ENCODE data around the gene MLLT10.

MLLT10 gene

DNA sequence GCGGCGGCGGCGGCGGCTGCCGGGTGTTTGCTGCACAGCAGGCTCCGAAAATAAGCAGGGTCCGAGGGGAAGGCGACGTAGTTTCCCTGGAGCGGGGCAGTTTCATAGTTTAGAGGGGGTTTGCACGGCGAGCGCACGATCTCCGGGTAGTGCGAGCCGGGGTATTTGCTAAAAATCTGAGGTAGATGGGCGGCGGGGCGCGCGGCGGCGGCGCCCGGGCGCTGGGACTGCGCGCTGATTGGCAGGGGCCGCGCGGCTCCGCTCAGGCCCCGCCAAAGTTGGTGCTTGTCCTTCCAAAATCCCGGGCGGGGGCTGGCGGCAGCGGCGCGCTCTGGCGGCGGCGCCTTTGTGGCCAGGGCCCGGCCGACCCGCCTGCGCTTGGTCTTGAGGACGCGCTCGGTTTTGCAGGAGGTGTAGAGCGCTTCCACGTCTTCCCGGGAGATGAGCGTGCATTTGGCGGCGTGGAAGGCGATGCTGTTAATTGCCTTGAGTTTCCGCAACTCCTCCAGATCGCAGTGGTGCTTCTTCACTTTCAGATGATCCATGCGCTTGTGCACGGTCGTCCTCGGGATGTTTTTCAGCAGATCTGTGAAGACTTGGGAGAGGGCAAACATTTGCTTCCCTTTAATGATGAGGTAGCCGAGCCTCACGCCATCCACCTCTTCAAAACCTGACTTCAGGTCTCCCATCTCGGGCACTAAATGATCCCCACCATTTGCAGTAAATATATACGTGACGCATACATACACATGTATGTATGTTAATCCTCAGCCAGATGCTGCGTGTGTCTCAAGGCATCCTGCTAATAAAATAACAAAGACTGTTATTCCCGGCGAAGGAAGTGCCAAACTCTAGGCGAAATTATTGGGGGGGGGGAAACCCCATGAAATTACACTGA lies 16.6 kb upstream of the MLLT10 start:
- DNase-seq (ENCODE audit: low read depth) = no peak

DNA sequence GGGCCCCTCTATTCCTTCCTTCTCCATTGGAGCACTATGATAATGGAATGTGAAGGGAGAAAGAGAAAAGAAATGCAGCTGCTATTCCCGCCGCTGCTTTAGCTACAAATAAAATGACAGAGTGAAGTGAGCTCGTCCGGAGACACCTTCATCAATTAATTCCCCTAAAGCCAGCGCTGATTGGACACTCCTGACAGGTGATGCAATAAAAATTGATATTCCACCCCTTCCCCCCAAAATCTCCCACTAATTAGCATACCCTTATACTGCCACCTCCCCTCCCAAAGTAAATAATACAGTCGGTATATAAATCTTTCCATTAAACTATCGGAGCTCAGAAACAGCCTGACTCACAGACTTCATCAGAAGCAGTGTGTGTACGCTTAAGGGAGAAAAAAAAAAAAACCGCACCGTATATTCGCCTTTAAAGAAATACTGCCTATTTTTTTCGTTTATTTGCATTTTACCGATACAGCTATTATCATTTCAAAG lies 15.8 kb upstream of the MLLT10 start:
- DNase-seq (ENCODE audit: low read depth) = no peak

DNA sequence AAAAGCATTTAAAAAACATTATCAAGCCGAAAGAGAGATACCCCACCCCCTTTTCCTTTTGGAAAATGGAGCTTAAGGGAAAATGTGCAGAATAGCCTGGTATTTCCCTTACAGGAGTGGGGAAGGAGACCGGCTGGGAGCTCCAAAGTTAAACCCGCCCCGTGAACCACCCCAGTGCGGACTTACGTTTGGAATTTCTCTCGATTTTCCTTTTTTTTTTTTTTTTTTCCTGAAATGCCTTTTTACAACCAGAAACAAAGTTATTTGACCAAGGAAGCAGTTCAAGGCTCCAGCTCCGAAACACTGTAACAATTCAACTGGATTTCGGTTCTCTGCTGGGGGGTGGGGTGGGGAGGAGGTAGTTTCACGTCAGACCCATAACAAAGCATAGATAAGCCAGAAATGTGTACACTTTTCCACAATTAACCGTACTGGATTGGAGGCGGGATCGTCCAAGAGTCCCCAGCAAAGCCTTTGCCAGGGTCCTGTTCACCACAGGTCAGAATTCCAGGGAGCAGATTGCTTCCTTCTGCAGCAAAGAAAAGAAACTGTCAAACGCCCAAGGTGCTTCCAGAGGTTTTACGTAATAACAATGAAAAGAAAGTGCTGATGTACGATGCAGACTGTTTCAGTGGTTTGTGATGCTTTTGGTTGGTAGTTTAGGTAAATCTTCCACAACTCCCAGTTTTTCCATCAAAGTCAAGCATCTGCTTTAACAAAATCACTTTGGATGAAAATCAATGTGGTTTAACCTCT lies 15.2 kb upstream of the MLLT10 start:
- DNase-seq (ENCODE audit: low read depth) = no peak

DNA sequence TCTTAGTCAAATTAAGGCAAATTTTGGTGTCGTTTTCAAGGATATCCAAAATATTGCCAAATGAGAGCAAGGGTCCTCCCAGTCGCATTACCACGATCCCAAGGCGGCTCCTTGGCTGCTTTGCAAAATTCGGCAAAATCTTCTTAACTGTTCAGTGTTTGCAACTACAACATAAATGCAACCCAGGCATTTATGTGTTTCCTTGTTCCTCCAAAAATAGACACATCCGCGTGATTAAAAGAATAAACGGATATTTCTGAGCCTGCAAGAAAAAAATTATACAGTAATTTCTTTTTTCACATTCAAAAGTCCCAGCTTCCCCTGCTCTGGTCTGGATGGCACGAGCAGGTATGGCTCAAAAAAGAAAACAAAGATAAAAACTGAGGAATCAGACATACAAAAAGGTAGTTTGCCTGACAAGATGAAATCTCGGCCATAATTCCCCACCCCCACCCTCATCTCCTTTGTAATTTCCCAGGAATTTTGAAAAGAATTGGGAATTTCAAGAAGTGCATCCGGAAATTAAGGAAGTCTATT lies 14.6 kb upstream of the MLLT10 start:
- no peak for DNase-seq (ENCODE audit: low read depth)

DNA sequence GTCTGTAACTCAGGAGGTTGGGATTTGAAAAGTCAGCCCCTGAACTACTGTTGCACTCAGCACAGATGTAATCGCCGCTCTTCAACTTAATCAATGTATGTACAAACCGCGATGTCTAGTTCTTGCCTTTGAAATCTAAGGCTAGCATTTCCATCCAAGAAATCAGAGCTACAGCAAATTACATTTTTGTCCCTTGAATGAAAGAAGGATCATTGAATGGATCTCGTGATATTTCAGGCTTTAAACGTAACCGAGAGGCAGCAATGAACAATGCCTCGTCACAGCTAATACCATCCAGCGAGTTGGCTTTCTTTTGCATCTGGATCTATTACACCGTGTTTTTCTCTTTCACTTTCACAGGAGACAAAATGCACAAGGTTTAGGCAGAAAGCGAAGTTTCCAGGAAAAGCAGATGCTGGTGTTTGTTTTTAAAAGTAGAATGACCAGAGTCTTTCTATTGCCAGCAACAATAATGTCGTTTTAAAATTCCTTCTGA lies 14.0 kb upstream of the MLLT10 start:
- DNase-seq (ENCODE audit: low read depth) = no peak

DNA sequence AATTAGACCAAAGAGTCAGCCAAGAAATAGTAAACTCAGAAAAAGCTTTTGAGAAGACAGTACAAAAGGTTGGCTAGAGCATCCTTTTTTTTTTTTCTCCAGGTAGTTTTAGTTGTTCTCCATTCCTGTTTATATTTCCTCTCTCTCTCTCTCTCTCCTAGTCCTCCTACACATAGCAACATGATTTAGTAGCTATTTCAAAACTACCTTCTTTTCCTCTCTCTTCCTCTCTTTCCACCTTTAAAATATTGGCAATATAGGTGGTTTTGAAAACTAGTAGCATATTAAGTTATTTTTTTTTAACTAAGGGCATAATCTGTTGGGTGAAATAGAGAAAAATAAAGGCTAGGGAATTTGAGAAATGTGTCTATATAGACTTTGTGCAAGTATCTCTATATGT lies 13.5 kb upstream of the MLLT10 start:
- DNase-seq (ENCODE audit: low read depth) = no peak

GRCh38 chr10:21520949-21521348 lies 13.1 kb upstream of the MLLT10 start:
- DNase-seq (ENCODE audit: low read depth) = no peak

DNA sequence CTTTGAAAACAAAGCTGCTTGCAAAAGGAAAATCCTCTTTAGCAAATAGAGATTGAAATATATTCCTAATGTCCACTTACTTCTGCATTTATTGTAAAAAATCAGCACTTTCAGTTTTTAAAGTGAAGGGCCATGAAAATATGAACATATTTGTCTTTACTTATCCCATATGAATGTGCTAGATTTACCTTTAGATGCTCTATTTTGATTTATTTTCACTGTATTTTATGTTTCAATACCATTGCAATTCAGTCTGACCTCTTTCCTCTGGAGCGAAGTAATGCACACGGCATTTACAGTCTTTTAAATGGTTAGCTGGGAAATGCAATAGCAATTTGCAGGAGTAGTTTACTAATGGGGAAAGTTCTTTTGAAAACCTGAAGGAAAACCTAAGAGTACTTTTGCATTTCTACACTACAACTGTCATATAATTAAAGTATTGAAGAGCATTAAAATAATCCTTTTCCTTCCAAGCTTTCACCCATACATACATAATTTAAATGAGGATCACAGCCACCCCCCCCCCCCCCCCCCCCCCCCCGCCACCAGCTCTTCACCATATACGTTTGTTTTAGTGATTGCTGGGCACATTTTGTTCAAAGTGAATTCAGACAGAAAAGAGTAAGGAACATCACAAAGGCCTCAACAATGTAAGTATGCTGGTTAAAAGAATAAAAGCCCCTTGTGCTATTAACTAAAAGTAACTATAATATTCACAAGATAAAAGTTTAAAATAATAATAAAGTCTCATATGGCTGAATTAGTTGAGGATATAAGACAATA lies 12.1 kb upstream of the MLLT10 start:
- DNase-seq (ENCODE audit: low read depth) = no peak

- no peak for DNase-seq (ENCODE audit: low read depth)
Observed at GRCh38 chr10:21522631-21523406, 11.2 kb upstream of the MLLT10 start.

- no peak for DNase-seq (ENCODE audit: low read depth)
Observed at GRCh38 chr10:21523557-21524008, 10.4 kb upstream of the MLLT10 start.

DNA sequence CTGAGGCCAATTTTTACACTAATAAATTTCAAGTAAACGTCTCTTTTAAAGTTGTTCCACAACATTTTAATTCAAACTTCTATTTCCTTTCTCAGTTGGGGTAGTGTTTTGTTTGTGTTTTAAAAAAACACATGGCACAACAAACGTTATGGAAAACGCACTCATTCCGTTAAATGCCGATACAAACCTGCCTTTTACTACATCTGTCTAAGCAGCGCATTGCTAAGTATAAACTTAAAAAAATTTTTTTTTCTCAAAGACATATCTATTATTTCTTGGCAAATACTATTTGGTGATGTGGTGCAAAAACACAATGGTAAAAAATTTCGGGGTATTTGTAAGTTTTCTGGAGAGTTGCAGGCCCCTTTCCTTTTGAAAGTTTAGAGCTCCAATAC lies 9.9 kb upstream of the MLLT10 start:
- no peak for DNase-seq (ENCODE audit: low read depth)

GRCh38 chr10:21524526-21525366 lies 9.3 kb upstream of the MLLT10 start:
- DNase-seq (ENCODE audit: low read depth) = no peak

DNA sequence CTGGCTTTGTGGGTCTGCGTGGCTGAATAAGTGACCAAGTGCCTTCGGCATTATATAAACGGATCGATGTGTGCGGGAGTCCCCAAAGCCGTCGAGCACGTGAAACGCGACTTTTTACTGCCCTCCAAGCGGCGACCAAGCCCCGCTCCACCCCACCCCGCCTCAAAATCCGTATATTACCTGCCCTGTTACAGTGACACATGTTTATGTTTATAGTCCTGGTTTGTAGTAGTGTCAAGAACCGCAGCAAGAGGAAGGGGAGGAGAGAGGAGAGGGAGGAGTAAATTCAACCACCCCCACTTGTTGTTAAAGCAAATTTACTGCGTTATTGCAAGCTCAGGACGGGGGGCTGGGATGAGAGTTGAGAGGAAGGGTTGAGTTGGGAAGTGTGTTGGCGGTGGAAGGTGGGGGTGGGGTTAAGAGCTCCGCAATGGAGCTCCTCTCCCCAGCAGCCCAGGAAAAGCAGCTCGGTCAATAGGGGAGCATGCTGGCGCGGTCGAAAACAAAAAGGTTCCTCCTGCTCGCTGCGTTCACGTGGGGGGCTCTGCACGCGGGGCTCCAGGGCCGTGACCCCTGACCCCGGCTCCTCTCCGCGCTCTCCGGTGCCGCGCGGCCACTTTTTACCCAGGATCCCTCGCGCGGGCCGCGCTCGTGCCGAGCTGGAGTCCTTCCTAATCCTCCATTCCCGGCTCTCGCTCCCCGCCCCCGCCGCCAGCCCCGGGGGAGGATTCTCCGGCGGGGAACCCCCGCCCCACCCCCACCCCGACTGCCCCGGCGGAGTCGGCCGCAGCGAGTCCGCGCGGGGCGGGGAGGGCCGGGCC lies 8.5 kb upstream of the MLLT10 start, which contains the start of gene SKIDA1:
Gene SKIDA1, minus strand, starts transcription at position 316 of the 821 bp plus-strand sequence. CDS start 7,860 bp downstream, outside the sequence.
- peak; percentile 79 for DNase-seq (ENCODE audit: low read depth)

GRCh38 chr10:21526188-21526859 lies 7.7 kb upstream of the MLLT10 start:
- no peak for DNase-seq (ENCODE audit: low read depth)

DNA sequence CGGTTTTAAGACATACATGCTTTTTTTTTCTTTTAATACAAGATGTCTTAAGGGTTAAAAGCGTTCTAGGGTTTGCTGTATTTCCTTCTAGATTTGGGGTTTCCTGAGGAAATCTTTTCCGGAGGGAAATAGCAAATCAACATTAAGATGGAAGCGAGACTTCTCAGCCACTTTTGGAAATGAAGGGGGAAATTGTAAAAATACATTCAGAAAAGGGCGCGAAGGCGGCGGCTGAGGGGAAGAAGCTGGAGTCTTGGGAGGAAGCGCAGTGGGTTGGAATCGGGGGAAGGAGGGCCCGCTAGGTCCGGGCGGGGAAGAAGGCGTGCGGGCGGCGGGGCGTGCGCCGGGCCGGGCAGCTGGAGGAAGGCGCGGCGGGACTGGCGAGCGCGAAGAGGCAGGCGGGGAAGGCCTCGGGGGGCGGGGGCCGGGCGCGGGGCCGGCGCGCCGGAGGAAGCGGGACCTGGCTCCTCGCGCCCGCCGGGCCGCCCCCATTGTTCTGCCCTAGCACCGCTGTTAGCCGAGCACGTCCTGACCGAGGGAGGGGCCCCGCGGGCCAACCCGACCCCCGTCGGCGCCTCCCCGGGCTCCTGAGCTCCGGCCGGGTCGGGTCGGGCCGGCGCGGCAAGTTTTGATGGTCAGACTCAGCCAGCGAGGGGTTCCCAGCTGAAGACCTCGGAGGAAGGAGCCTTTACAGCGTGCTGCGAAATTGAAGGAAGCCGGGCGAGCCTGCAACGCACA lies 7.0 kb upstream of the MLLT10 start:
- DNase-seq (ENCODE audit: low read depth) = no peak

DNA sequence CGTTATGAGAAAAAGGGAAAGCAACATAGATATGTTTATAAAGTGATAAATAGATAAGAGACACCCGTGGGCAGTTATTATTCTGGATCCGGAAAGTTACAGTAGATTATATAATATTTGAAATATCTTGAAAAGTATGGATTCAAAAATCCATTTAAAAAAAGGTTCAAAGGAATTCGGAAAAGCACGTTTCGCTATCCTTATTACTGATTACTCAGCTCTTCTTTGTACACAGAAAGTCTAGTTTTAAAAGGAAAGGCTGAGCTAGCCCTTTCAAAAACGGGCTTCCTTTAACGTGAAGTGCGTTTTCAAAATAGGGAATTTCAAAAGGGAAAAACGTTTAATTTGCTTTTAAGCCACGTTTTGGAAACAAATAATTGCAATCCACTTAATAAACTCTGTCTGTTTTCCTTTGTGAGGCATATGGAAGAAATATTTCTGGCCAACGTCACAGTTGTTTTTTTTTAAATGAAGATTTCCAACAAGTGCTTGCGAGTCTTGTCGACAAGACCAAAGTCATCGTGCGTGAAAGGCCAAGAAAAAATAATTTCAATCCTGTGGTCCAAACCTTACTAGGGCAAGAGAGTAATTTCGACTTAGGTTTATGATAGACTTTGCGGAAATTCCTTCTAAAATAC lies 6.3 kb upstream of the MLLT10 start:
- DNase-seq (ENCODE audit: low read depth) = no peak
